ENCODE measurements around the gene SKA3. TPM values are rescaled to one million over a fixed set of nuclear protein-coding genes. Genes with fewer than 3 reads are reported as not detected.
"Not testable (repeated sequence)": the region's sequence is repeated elsewhere in the genome, so short reads cannot be mapped to it uniquely, and the experiment has no call there.

SKA3 gene
- total RNA-seq (2021): 93.3 and 109 TPM in 2 replicates
- percentile 97 among the genes with signal in this experiment for Bru-seq, nascent RNA
- BruChase-seq, experiment 1, labeled RNA remaining after a 2-hour chase: percentile 95 among the genes with signal in this experiment
- BruChase-seq, experiment 2, labeled RNA remaining after a 6-hour chase: percentile 92 among the genes with signal in this experiment
- long read RNA-seq, transcript SKA3-203 (8 exons, 2,745 nt): minor isoform, 13 of 183 reads
- long read RNA-seq, transcript SKA3-201 (8 exons, 2,803 nt): minor isoform, 19 of 183 reads
- long read RNA-seq, transcript SKA3-202 (9 exons, 2,919 nt): major isoform, 71 of 183 reads
- long read RNA-seq, transcript SKA3-204 (3 exons, 750 nt): minor isoform, 7 of 183 reads
- long read RNA-seq, partial matches to known transcripts: 32 of 183 reads
- long read RNA-seq, other reads (novel, unspliced or antisense): 40 of 183 reads

DNA sequence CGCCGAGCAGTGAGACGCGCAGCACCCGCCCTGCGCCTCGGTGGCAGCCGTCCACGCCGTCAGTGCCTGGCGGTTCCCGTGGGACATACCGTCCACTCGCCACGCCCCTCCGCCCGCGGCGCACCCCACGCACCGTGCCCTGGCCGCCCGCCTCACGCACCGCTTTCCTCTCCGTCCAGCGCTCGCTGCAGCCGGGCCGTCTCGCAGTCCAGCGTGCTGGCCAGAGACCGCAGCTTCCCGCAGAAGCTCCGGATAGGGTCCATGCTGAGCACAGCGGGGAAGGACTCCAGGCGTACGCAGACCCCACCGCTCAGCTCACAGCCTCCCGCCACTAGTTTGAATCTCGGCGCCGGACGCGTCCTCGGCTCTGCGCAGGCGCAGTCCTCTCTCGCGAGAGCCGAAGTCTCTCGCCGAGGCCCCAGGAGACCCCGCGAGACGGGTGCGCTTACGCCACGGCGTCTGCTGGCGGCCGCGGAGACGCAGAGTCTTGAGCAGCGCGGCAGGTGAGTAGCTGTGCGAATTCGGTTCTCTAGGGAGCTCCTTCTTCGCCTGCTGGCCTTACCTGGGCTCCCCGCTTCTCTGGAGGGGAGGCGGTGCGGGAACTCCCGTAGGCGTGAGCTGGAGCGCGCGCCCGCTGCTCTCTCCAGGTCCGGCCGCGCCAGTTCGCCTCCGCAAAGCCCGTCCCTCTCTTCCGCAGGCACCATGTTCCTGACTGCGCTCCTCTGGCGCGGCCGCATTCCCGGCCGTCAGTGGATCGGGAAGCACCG lies at the start of gene SKA3, which contains the start of gene MRPL57:
SKA3 (minus strand) TSS at position 338 of the 767 bp plus-strand sequence; CDS start at position 263, 75 bp downstream.
MRPL57 (plus strand) TSS at position 444 of the 767 bp plus-strand sequence; CDS start at position 703, 259 bp downstream.
- H3K4me3 ChIP-seq (ENCODE audit: low read depth, low read length, poor library complexity, severe bottlenecking): peak within 1 kb of the TSS; percentile 70
- no peaks in the 10 kb centered on the region for H3K27me3 ChIP-seq (replicated peaks; ENCODE audit: insufficient read depth, low read depth, low read length, poor library complexity)
- no peaks in the 10 kb centered on the region for H3K9me3 ChIP-seq (ENCODE audit: low read depth, low read length, poor library complexity, severe bottlenecking)
- peak; percentile 98 for DNase-seq (ENCODE audit: low spot score)
- TF ChIP-seq EZH2 (IDR thresholded peaks at IDR 0.05; ENCODE audit: borderline replicate concordance, low read depth, low read length, poor library complexity, severe bottlenecking): no peak
- TF ChIP-seq, protein P1, sequence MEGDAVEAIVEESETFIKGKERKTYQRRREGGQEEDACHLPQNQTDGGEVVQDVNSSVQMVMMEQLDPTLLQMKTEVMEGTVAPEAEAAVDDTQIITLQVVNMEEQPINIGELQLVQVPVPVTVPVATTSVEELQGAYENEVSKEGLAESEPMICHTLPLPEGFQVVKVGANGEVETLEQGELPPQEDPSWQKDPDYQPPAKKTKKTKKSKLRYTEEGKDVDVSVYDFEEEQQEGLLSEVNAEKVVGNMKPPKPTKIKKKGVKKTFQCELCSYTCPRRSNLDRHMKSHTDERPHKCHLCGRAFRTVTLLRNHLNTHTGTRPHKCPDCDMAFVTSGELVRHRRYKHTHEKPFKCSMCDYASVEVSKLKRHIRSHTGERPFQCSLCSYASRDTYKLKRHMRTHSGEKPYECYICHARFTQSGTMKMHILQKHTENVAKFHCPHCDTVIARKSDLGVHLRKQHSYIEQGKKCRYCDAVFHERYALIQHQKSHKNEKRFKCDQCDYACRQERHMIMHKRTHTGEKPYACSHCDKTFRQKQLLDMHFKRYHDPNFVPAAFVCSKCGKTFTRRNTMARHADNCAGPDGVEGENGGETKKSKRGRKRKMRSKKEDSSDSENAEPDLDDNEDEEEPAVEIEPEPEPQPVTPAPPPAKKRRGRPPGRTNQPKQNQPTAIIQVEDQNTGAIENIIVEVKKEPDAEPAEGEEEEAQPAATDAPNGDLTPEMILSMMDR (conservative IDR thresholded peaks at IDR 0.05; ENCODE audit: low read depth, low read length): no peak
- ChIA-PET POLR2A (ENCODE audit: low non-redundant PET) (interaction anchor here (0.6 to 0.7 kb wide), 4 partner anchors 9 to 622 kb away, joined by 3 to 6 read pairs (median 3); no protein-coding TSS in a partner anchor), CTCF (interaction anchor here (0.7 kb wide), 1 partner anchor 22 kb away, joined by 3 read pairs; no protein-coding TSS in a partner anchor)
- peak within 1 kb of the TSS; percentile 98 for H3K27ac ChIP-seq (ENCODE audit: low read depth, low read length, poor library complexity, severe bottlenecking)
- H3K36me3 ChIP-seq (ENCODE audit: insufficient read depth, low read length, poor library complexity, severe bottlenecking): peaks cover 28% of the 10 kb centered on the region
- BruUV-seq (replicated peaks): no TSS peak
- H3K4me1 ChIP-seq (ENCODE audit: insufficient read depth, low read length, poor library complexity, severe bottlenecking): peaks cover 33% of the 10 kb centered on the region
- intact Hi-C loops (cut with micrococcal nuclease; ENCODE audit: unreplicated experiment): loop anchor here (10.0 kb wide), 1 partner anchor 682 kb away; no protein-coding TSS in a partner anchor

DNA sequence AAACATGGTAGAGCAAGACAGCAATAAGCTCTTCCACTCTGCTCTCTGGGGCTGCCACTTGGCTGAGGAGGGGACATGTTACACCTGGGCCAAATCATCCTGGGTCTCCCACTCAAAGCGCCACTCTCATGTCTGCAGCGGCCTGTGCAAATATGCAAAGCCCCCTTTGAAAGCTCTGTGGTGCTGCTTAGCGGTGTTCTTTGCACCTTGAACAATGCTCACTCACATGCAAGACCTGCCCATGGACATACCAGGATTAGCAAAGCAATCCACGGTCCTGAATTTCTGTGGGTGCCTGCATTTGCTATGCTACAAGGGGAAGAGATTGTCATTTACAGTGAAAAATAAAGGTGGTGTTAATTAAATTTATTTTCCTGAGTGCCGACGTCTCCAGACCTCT lies 48.7 kb upstream of the SKA3 start:
- Histone ChIP-seq H3K36me3 (ENCODE audit: insufficient read depth, low read length, poor library complexity, severe bottlenecking) (no peaks in the 10 kb centered on the region), H3K27me3 (replicated peaks; ENCODE audit: insufficient read depth, low read depth, low read length, poor library complexity) (no peaks in the 10 kb centered on the region), H3K4me3 (ENCODE audit: low read depth, low read length, poor library complexity, severe bottlenecking) (no peak overlapping the region), H3K4me1 (ENCODE audit: insufficient read depth, low read length, poor library complexity, severe bottlenecking) (no peaks in the 10 kb centered on the region), H3K27ac (ENCODE audit: low read depth, low read length, poor library complexity, severe bottlenecking) (no peak overlapping the region), H3K9me3 (ENCODE audit: low read depth, low read length, poor library complexity, severe bottlenecking) (peaks cover 12% of the 10 kb centered on the region)
- intact Hi-C loops (cut with micrococcal nuclease; ENCODE audit: unreplicated experiment): no loop called here
- ChIA-PET CTCF (no interaction called here), POLR2A (ENCODE audit: low non-redundant PET) (no interaction called here)
- DNase-seq (ENCODE audit: low spot score): no peak
- no peak for TF ChIP-seq EZH2 (IDR thresholded peaks at IDR 0.05; ENCODE audit: borderline replicate concordance, low read depth, low read length, poor library complexity, severe bottlenecking)
- TF ChIP-seq, protein P1 (conservative IDR thresholded peaks at IDR 0.05; ENCODE audit: low read depth, low read length): no peak
- BruUV-seq (replicated peaks): no TSS peak

DNA sequence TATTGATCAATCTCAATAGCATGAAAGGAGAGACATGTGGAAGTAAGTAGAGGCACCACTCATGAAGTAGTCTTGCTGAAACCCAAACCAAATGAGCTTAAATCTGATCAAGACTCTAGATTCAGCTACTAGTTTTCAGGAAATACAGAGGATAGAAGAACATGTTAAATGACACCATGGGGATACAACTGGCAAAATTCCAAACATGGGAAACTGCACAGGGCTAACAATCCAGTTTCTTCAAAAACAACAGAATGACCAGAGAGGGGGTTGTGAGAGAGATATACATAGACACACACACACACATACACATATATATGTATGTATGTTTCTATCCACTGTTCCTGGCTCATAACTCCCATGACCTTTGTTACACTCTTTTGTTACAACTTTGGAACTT lies 44.9 kb upstream of the SKA3 start:
- peaks cover 10% of the 10 kb centered on the region for H3K4me1 ChIP-seq (ENCODE audit: insufficient read depth, low read length, poor library complexity, severe bottlenecking)
- intact Hi-C loops (cut with micrococcal nuclease; ENCODE audit: unreplicated experiment): no loop called here
- no peak overlapping the region for H3K4me3 ChIP-seq (ENCODE audit: low read depth, low read length, poor library complexity, severe bottlenecking)
- no peaks in the 10 kb centered on the region for H3K36me3 ChIP-seq (ENCODE audit: insufficient read depth, low read length, poor library complexity, severe bottlenecking)
- ChIA-PET CTCF (no interaction called here), POLR2A (ENCODE audit: low non-redundant PET) (no interaction called here)
- H3K27me3 ChIP-seq (replicated peaks; ENCODE audit: insufficient read depth, low read depth, low read length, poor library complexity): no peaks in the 10 kb centered on the region
- BruUV-seq (replicated peaks): no TSS peak
- H3K27ac ChIP-seq (ENCODE audit: low read depth, low read length, poor library complexity, severe bottlenecking): no peak overlapping the region
- TF ChIP-seq, protein P1 (conservative IDR thresholded peaks at IDR 0.05; ENCODE audit: low read depth, low read length): no peak
- TF ChIP-seq EZH2 (IDR thresholded peaks at IDR 0.05; ENCODE audit: borderline replicate concordance, low read depth, low read length, poor library complexity, severe bottlenecking): no peak
- peaks cover 12% of the 10 kb centered on the region for H3K9me3 ChIP-seq (ENCODE audit: low read depth, low read length, poor library complexity, severe bottlenecking)
- DNase-seq (ENCODE audit: low spot score): no peak

DNA sequence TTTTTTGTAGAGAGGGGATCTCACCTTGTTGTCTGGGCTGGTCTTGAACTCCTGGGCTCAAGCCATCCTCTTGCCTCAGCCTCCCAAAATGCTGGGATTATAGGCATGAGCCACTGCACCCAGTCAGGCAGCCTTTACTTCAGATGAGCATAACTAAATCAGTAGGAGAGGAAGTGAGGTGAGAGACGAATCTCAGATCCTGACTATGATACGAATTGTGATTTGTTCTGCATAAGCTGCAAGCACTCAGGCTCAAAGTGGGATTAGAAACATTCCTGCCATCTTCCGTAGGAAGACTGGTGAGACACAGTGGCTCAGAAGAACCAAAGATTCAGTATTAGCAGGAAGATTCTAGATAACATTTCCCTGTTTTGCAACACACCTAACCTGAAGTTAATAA lies 43.4 kb upstream of the SKA3 start:
- DNase-seq (ENCODE audit: low spot score); H3K36me3 ChIP-seq (ENCODE audit: insufficient read depth, low read length, poor library complexity, severe bottlenecking); intact Hi-C loops (cut with micrococcal nuclease; ENCODE audit: unreplicated experiment); CTCF ChIA-PET; H3K4me3 ChIP-seq (ENCODE audit: low read depth, low read length, poor library complexity, severe bottlenecking); H3K27me3 ChIP-seq (replicated peaks; ENCODE audit: insufficient read depth, low read depth, low read length, poor library complexity); BruUV-seq (replicated peaks); H3K27ac ChIP-seq (ENCODE audit: low read depth, low read length, poor library complexity, severe bottlenecking); POLR2A ChIA-PET (ENCODE audit: low non-redundant PET): not testable (repeated sequence)
- peaks cover 12% of the 10 kb centered on the region for H3K4me1 ChIP-seq (ENCODE audit: insufficient read depth, low read length, poor library complexity, severe bottlenecking)
- peaks cover 12% of the 10 kb centered on the region for H3K9me3 ChIP-seq (ENCODE audit: low read depth, low read length, poor library complexity, severe bottlenecking)
